Uterus (tissue), 4 donors: ENCODE results near the gene FGF11. TPM values are rescaled to one million over a fixed set of nuclear protein-coding genes. Genes with fewer than 3 reads are reported as not detected.
A peak's percentile ranks its signal among the peaks of the same experiment; 100 is the strongest.

Experiments
- DNase-seq, 2 donors: peaks; one replicate each; pipeline ENCODE4 v3.0.0-alpha.2; 2019 to 2020
- H3K27ac ChIP-seq, 2 donors: fragments of 200-600 bp; sonication (generic); 1 replicate in 1 of 2; 2 replicates in 1 of 2; pipeline ENCODE4 v1.5.1; 2016 to 2018
- H3K27me3 ChIP-seq, 2 donors: fragments of 200-600 bp; sonication (generic); one replicate each; pipeline ENCODE4 v1.5.1; 2018 to 2019; ENCODE audit warnings: control low read depth in 1 of 2
- H3K36me3 ChIP-seq, 2 donors: fragments of 200-600 bp; sonication (generic); one replicate each; pipeline ENCODE4 v1.5.1; 2019; ENCODE audit warnings: control low read depth in 1 of 2
- H3K4me1 ChIP-seq, 2 donors: fragments of 200-600 bp; sonication (generic); one replicate each; pipeline ENCODE4 v1.5.1; 2018 to 2019; ENCODE audit warnings: control low read depth in 1 of 2
- H3K4me3 ChIP-seq, 2 donors: fragments of 200-600 bp; sonication (generic); 1 replicate in 1 of 2; 2 replicates in 1 of 2; pipeline ENCODE4 v1.5.1; 2018 to 2019; ENCODE audit warnings: mild to moderate bottlenecking in 1 of 2
- H3K9me3 ChIP-seq, 2 donors: fragments of 200-600 bp; sonication (generic); one replicate each; pipeline ENCODE4 v1.5.1; 2019; ENCODE audit warnings: control low read depth in 1 of 2
- CTCF ChIP-seq, 4 experiments: fragments of 200-600 bp in 2 of 4; fragments of 450-650 bp in 2 of 4; sonication (generic) in 2 of 4; IDR thresholded peaks; one replicate each; pipeline ENCODE4 v1.5.1; 2016 to 2019; ENCODE audit warnings: antibody characterized with exemption in 4 of 4, mild to moderate bottlenecking in 2 of 4, moderate library complexity in 1 of 4
- POLR2A ChIP-seq, 2 donors: fragments of 450-650 bp; IDR thresholded peaks; one replicate each; pipeline ENCODE4 v1.6.1; 2016; ENCODE audit warnings: antibody characterized with exemption in 2 of 2, mild to moderate bottlenecking in 1 of 2, moderate library complexity in 1 of 2
- intact Hi-C: fragments of 100-400 bp; cut with DNase I; formaldehyde crosslinking; loops from one replicate; pipeline ENCODE4 v1.15.1; 2023; ENCODE audit warnings: low total_unique reads
- total RNA-seq, 4 donors: library from RNA; depleted of rRNA in 3 of 4; stranded (reverse); fragments of >200 nt in 3 of 4; gene quantifications; one replicate each; pipeline versions ENCODE4 v1.1.0 to v1.2.4, GENCODE V29; 2014 to 2023
- donor health status: DM: yes; HTN: yes; CAD: no.

Gene FGF11
- total RNA-seq, 4 donors from 2014 or later, result 2.8 to 17.9 (median 6.2) TPM; not detected in 1

GRCh38 chr17:7476494-7476893, 37.2 kb downstream of the FGF11 start:
- no peaks in the 10 kb centered on the region for H3K9me3 ChIP-seq
- peaks cover 0 to 4% of the 10 kb centered on the region in 2 donors for H3K4me1 ChIP-seq
- TF ChIP-seq POLR2A (IDR thresholded peaks at IDR 0.05) (no peak), CTCF (IDR thresholded peaks at IDR 0.05) (no peak)
- no peaks in the 10 kb centered on the region for H3K36me3 ChIP-seq
- no peaks in the 10 kb centered on the region for H3K27me3 ChIP-seq
- H3K27ac ChIP-seq, result peak overlapping the region; percentile 99 to 100
- intact Hi-C loops, result no loop called here
- no peak for DNase-seq
- no peak overlapping the region for H3K4me3 ChIP-seq

DNA sequence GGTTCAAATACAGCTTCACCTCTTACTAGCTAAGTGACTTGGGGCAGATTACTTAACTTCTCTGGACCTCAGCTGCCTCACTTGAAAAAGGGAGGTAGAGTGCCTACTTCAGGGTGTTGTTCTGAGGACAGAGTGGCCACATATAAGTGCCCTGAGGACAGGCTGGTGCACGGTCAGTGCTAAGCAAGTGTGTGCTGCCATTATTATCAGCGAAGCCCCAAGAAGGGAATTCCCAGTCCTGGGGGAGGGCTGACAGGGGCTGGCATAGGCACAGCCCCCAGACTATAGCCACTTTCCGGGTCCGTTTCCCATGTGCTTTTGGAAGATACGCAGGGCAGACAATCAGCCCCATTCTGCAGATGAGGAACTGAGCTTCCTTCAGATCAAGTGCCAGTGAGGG, 37.6 kb downstream of the FGF11 start:
- H3K4me3 ChIP-seq, result peak overlapping the region in 1 of 2 donors; percentile 95
- TF ChIP-seq CTCF (IDR thresholded peaks at IDR 0.05) (no peak), POLR2A (IDR thresholded peaks at IDR 0.05) (no peak)

GRCh38 chr17:7477392-7478275, 38.3 kb downstream of the FGF11 start:
- Histone ChIP-seq H3K27me3 (no peaks in the 10 kb centered on the region), H3K4me3 (peak overlapping the region; percentile 78 to 95), H3K36me3 (no peaks in the 10 kb centered on the region), H3K9me3 (no peaks in the 10 kb centered on the region), H3K27ac (peak overlapping the region; percentile 99 to 100), H3K4me1 (peaks cover 0 to 4% of the 10 kb centered on the region in 2 donors)
- intact Hi-C loops, result no loop called here
- DNase-seq, result no peak
- TF ChIP-seq POLR2A (IDR thresholded peaks at IDR 0.05) (peak in 1 of 2 donors; percentile 32), CTCF (IDR thresholded peaks at IDR 0.05) (no peak)

More for the DNA sequence above, 37.6 kb downstream of the FGF11 start:
- peaks cover 0 to 4% of the 10 kb centered on the region in 2 donors for H3K4me1 ChIP-seq
- H3K27ac ChIP-seq, result peak overlapping the region; percentile 99 to 100
- no peaks in the 10 kb centered on the region for H3K36me3 ChIP-seq
- H3K27me3 ChIP-seq, result no peaks in the 10 kb centered on the region
- no peaks in the 10 kb centered on the region for H3K9me3 ChIP-seq
- intact Hi-C loops, result no loop called here
- DNase-seq, result no peak

DNA sequence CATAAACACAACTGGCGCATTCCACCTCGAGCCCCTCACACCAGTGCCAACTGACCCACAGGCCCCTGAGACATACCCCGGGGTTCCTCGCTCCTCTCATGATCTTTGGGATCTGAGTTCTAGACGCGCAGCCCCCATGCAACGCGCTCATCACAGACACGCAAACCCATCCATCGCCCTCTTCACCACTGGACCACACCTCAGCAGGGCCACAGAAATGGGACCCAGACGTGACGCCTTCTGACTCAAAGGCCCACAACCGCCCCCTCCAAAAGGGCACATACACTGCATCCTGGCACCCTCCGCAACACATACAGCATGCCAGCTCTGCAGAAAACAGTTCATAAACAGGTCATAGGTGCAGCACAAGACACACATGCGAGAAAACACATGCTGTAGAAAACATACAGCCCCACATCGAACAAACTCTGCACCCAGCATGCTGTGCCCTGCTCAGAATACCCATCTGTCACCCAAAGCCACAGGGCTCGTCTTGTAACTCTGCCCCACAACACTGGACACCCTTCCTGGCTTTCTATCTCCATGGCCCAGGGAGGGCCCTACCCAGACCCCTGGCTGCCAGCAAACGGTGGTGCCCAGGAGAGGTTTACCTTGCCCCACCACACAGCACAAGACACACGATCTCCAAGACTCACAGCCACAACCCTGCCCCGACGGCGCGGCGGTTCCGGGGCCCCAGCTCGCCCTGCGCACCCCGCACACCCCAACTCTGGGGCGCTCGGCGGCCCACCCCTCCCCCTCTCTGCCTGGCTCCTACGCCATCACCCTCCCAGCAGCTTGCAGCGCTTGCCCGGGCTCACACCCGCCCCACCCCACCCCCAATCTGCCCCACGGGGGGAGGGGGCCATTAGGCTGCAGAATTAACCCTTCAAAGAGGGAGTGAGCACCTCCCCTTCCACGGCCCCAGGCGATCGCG, 39.2 kb downstream of the FGF11 start:
- Histone ChIP-seq H3K4me1 (peaks cover 0 to 4% of the 10 kb centered on the region in 2 donors), H3K27me3 (no peaks in the 10 kb centered on the region), H3K27ac (peak overlapping the region; percentile 99 to 100), H3K9me3 (no peaks in the 10 kb centered on the region), H3K36me3 (no peaks in the 10 kb centered on the region), H3K4me3 (peak overlapping the region; percentile 78 to 95)
- intact Hi-C loops, result no loop called here
- peak in 1 of 2 donors; percentile 1 for TF ChIP-seq POLR2A (IDR thresholded peaks at IDR 0.05)
- TF ChIP-seq CTCF (IDR thresholded peaks at IDR 0.05), result no peak
- DNase-seq, result peak; percentile 63 to 64
